Measurements from ENCODE around the gene UGT1A10. TPM values are rescaled to one million over a fixed set of nuclear protein-coding genes. Genes with fewer than 3 reads are reported as not detected.
"Not testable (repeated sequence)": the region's sequence is repeated elsewhere in the genome, so short reads cannot be mapped to it uniquely, and the experiment has no call there.

The UGT1A10 gene
- total RNA-seq, 1 experiment from 2014 or later: not detected

DNA sequence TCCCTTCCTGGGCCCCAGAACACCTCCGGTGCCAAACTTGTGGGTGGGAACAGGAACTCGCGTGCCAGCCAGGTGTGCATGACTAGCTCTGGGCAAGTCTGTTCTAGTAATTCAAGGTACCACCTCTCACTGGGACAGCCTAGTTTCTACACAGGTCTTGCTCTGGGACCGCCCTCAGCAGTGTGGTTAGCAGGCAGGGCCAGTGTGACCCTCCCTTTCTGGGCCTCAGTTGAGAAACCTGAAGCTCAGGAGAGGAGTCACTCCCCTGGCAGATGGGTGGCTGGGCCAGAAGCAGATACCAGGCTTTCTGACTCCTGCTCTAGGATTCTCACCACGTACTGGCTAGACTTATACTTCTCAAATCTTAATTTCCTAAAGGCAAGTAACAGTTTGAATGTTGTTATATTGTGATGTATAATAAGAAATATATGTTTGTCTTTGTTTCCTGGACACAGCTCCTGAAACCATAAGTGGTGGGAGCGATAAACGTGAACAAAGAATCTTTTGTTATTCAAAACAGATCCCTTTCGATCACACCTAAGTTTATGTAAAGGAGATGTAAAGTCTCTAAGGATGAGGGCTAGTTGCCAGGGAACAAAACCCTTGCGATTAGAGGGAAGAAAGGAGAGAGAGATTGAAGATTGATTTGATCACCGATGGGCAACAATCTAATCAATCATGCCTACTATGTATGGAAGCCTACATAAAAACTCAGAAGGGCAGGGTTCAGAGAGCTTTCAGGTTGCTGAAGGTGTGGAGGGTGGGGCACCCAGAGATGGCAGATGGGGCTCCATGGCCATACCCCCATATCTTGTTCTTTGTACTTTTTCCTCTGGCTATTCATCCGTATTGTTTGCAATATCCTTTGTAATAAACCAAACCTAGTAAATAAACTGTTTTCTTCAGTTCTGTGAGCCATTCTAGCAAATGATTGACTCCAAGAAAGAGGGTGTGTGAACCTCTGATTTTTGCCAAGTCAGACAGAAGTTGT lies 55.5 kb downstream of the UGT1A10 start:
- no peak for DNase-seq (ENCODE audit: extremely low read depth, low read depth)

DNA sequence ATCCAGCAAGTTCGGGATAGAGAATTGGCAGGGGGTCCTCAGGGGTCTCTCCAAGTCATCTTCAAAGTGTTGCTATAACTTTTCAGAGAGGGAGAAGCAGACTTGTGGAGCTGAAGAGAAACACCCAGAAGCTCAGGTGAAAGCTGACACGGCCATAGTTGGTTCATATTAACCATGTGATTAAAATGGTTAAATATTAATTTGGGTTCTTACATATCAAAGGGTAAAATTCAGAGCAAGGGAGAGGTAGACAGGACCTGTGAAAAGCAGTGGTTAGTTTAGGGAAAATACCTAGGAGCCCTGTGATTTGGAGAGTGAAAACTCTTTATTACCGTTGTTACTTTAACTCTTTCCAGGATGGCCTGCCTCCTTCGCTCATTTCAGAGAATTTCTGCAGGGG lies 56.4 kb downstream of the UGT1A10 start, which contains the start of gene UGT1A6:
Gene UGT1A6 (plus strand): TSS at position 243 of the 400 bp plus-strand sequence. CDS start 115 bp downstream, at position 358.
- no peak for DNase-seq (ENCODE audit: extremely low read depth, low read depth)

GRCh38 chr2:233693963-233694362 lies 57.7 kb downstream of the UGT1A10 start:
- DNase-seq (ENCODE audit: extremely low read depth, low read depth): no peak

DNA sequence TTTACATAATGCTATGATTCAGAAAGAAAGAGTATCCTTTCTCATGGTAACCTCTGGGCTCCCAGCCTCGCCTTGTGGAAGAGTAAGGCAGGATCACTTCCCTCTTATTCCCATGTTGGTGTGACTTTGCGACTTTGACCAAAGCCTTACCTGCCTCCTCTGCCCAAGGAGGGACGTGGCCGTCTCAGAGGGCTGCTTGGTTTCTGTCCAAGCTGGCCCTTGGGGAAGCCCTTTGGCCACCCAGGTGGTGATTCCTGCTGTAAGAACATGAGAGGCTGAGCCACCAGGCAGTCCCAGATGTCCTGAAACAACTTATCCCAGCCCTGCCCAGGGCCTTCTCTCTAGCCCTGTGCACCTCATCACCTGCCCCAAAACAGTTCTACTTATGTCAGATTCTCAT lies 62.5 kb downstream of the UGT1A10 start:
- peak; percentile 38 for DNase-seq (ENCODE audit: extremely low read depth, low read depth)

DNA sequence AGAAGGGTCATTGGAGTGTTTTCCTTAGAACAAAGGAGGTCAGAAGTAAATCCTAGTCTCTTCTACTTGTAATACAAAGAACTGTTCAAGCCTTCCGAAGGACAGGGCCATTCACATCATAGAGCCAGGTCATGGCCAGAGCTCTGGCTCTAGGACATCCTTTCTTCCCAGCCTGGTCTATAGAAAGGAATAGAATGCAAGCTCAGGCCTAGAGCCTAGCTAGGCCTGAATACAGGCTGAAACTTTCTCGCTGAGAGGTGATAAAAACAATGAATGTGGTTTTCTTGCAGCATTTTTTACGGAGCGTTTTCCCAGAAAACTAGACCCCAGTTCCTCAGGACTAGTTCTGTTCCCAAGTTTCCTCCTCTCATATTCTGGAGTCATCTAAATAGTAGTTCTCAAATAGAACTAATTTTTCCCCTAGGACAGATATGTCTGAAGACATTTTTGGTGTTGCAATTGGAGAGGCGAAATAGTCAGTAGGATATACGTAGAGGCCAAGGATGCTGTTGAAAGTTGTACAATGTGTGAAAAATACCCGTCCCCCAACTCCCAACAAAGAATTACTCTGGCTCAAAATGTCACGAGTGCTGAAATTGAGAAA lies 63.3 kb downstream of the UGT1A10 start:
- peak; percentile 91 for DNase-seq (ENCODE audit: extremely low read depth, low read depth)

GRCh38 chr2:233700028-233700635 lies 63.9 kb downstream of the UGT1A10 start:
- peak; percentile 96 for DNase-seq (ENCODE audit: extremely low read depth, low read depth)

DNA sequence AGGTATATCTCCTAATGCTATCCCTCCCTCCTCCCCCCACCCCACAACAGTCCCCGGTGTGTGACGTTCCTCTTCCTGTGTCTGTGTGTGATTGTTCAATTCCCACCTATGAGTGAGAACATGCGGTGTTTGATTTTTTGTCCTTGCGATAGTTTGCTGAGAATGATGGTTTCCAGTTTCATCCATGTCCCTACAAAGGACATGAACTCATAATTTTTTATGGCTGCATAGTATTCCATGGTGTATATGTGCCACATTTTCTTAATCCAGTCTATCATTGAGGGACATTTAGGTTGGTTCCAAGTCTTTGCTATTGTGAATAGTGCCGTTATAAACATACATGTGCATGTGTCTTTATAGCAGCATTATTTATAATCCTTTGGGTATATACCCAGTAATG lies 64.6 kb downstream of the UGT1A10 start:
- DNase-seq (ENCODE audit: extremely low read depth, low read depth): not testable (repeated sequence)

DNA sequence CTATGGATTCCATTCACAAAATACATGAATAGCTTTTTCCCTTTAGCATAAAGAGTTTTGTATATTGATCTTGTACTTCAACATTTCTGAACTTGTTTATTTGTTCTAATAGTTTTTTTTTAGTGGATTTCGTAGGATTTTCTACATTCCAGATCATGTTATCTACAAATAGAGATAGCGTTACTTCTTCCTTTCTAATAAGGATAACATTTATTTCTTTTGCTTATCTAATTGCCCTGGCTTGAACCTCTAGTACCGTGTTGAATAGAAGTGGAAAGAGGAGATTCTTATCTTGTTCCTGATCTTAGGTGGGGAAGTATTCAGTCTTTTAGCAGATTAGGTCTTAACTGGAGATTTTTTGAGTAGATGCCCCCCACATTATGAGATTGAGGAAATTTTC lies 66.0 kb downstream of the UGT1A10 start:
- DNase-seq (ENCODE audit: extremely low read depth, low read depth): no peak

GRCh38 chr2:233705911-233706506 lies 69.8 kb downstream of the UGT1A10 start:
- no peak for DNase-seq (ENCODE audit: extremely low read depth, low read depth)

GRCh38 chr2:233706720-233707119 lies 70.5 kb downstream of the UGT1A10 start:
- peak; percentile 37 for DNase-seq (ENCODE audit: extremely low read depth, low read depth)

- DNase-seq (ENCODE audit: extremely low read depth, low read depth): peak; percentile 51
These were observed 71.8 kb downstream of the UGT1A10 start for GRCh38 chr2:233707940-233708644.

DNA sequence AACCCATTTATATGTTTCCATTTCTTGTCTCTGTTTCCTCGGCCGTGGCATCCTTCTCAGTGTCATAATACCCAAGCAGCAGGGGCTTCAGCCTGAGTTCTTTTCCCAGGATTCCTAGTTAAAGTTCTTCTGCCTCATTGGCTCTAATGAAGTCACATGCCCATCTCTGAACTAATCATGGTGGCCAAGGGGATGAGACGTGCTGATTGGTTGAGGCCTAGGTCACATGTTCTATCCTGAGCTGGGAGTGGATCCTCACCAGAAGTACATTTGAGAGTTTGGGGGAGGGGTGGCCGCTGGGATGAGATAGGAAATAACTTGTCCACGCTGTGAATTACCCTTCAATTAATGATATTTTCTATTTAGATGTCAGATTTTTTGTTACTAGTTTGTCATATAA lies 72.7 kb downstream of the UGT1A10 start:
- no peak for DNase-seq (ENCODE audit: extremely low read depth, low read depth)

- peak; percentile 90 for DNase-seq (ENCODE audit: extremely low read depth, low read depth)
These were observed 75.2 kb downstream of the UGT1A10 start for GRCh38 chr2:233711312-233712008.

- DNase-seq (ENCODE audit: extremely low read depth, low read depth): no peak
These were observed 76.5 kb downstream of the UGT1A10 start, which contains the start of gene UGT1A5 for GRCh38 chr2:233712611-233713261. UGT1A5 (plus strand) TSS chr2:233712907; CDS start chr2:233712992, 85 bp downstream.

- DNase-seq (ENCODE audit: extremely low read depth, low read depth): no peak
These were observed 77.0 kb downstream of the UGT1A10 start for GRCh38 chr2:233713262-233713615.

DNA sequence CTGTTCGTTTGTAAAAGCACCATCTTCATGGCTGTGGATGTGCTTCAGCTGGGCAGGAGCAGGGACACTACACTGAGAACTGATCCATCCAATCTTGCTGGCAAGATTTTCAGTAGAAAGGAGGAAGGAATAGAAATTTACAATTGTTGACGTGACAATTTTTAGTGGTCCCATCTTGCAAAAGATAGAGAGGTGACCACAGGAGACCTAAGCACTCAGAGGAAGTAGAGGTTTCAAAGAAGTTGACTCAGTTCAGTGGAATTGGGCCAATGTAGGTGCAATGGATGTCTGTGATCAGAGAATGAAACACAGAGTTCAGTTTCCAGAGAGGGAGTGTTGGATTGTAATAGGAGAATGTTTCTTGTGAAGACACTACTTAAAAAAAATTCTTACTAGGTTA lies 77.9 kb downstream of the UGT1A10 start:
- no peak for DNase-seq (ENCODE audit: extremely low read depth, low read depth)

GRCh38 chr2:233718552-233718951 lies 82.3 kb downstream of the UGT1A10 start, which contains the start of gene UGT1A4:
UGT1A4 (plus strand) TSS chr2:233718736; CDS start chr2:233718821, 85 bp downstream.
- DNase-seq (ENCODE audit: extremely low read depth, low read depth): no peak

DNA sequence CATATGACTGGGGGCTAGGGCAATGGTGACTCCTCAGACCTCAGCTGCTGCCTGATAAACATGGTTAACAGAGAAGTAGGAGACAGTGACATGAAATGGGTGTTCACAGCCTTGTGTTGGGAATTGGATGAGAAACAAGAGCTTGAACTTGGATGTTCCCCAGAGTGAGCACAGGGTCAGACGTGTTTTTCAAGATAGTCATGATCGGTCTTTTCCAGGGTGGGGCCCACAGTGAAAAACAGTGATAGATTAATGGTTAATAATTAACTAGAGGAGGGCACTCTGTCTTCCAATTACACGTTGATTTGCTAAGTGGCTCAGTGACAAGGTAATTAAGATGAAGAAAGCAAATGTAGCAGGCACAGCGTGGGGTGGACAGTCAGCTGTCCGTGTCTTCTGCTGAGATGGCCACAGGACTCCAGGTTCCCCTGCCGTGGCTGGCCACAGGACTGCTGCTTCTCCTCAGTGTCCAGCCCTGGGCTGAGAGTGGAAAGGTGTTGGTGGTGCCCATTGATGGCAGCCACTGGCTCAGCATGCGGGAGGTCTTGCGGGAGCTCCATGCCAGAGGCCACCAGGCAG lies 92.6 kb downstream of the UGT1A10 start, which contains the start of gene UGT1A3:
Gene UGT1A3 (plus strand): TSS at position 320 of the 579 bp plus-strand sequence. CDS start 85 bp downstream, at position 405.
- DNase-seq (ENCODE audit: extremely low read depth, low read depth): no peak
